LNCaP clone FGC (cell line): ENCODE results near the gene PTGS1.
"Not testable (repeated sequence)": the region's sequence is repeated elsewhere in the genome, so short reads cannot be mapped to it uniquely, and the experiment has no call there.

Experiments
- DNase-seq: peaks from one replicate; pipeline ENCODE4 v3.0.0-alpha.2; 2011; ENCODE audit warnings: low read depth
- H3K4me3 ChIP-seq: 2 replicates; pipeline ENCODE4 v1.5.1; 2011; ENCODE audit warnings: mild to moderate bottlenecking, low read depth, low read length, control low read depth
- CTCF ChIP-seq: IDR thresholded peaks from 2 replicates; pipeline ENCODE4 v1.5.1; 2012; ENCODE audit warnings: mild to moderate bottlenecking; ENCODE audit not compliant: control insufficient read depth, insufficient read depth; ENCODE audit errors: extremely low read depth

Gene PTGS1

DNA sequence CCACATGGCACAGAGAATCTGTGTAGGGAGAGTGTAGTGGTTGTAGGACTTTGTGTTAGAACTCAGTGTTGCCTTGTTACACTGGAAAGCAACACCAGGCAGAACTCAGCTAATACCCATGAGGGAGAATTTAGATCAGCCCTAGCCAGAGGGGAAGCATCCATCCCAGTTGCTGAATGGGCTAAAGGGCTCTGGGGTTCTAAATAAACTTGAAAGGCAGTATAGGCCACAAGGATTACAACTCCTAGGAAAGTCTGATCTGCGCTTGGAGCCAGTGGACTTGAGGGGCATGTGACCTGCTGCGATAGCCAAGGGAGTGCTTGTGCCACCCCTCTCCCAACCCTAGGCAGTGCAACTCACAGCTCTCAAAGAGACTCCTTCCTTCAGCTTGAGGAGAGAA lies 26.9 kb downstream of the PTGS1 start:
- no peak for DNase-seq
- TF ChIP-seq CTCF, result no peak
- H3K4me3 ChIP-seq, result no peak overlapping the region

DNA sequence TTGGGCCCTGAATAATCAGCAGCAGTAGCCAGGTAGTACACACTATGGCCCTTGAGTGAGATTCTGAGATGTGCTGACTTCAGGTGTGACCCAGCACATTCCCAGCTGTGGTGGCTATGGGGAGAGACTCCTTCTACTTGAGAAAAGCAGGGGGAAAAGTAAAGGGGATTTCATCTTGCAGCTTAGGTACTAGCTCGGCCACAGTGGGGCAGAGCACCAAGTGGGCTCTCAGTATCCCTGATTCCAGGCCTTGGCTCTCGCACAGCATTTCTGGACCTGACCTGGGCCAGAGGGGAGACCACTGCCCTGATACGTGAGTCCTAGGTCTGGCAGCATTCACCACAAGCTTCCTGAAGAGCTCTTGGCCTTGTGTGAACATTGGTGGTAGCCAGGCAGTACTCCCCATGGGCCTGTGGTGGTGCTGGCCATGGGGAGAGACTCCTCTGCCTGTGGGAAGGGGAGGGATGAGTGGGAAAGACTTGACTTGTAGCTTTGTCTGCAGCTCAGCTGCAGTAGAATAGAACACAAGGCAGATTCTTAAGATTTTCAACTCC lies 27.6 kb downstream of the PTGS1 start:
- TF ChIP-seq CTCF, result no peak
- no peak overlapping the region for H3K4me3 ChIP-seq
- DNase-seq, result no peak

DNA sequence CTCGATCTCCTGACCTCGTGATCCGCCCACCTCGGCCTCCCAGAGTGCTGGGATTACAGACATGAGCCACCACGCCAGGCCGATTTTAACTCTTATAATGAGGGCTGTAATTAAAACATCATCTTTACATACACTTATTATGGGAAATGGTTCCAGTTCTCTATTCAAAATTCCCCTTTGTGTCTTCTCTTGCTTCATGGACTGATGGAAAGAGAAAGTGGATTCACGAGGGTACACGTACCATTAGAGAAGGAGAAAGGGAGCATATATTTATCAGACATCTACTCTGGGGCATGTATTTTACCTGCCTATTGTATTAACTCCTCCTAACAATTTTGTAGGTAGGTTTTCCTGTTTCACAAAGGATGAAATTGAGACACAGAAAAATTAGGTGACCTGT lies 31.1 kb downstream of the PTGS1 start:
- TF ChIP-seq CTCF, result no peak
- no peak overlapping the region for H3K4me3 ChIP-seq
- no peak for DNase-seq

DNA sequence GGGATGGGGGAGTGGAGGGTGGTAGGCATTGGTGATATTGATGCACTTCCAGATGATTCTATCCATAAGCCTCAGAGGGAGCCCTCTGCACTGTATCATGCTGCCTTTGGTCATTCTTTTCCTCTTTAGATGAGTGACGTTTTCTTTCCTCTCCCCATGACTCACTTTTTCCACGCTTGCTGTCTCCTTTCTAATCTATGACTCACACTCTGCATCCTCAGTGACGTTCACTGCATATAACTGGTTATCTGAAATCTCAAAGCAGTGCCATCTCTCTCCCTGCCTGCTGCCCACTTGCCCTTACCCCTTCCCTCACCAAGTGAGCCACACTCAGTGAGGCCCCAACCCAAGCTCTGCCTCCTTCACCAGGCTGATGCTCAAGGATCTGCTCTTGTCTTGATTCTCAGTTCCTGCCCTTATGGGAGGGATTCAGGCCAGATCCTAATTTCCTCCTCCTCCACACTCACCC lies 31.6 kb downstream of the PTGS1 start:
- H3K4me3 ChIP-seq, result no peak overlapping the region

GRCh38 chr9:122402874-122403273 lies 32.0 kb downstream of the PTGS1 start:
- DNase-seq, result no peak
- TF ChIP-seq CTCF, result no peak
- no peak overlapping the region for H3K4me3 ChIP-seq

More for the DNA sequence above, 31.6 kb downstream of the PTGS1 start:
- no peak for DNase-seq
- TF ChIP-seq CTCF, result no peak

DNA sequence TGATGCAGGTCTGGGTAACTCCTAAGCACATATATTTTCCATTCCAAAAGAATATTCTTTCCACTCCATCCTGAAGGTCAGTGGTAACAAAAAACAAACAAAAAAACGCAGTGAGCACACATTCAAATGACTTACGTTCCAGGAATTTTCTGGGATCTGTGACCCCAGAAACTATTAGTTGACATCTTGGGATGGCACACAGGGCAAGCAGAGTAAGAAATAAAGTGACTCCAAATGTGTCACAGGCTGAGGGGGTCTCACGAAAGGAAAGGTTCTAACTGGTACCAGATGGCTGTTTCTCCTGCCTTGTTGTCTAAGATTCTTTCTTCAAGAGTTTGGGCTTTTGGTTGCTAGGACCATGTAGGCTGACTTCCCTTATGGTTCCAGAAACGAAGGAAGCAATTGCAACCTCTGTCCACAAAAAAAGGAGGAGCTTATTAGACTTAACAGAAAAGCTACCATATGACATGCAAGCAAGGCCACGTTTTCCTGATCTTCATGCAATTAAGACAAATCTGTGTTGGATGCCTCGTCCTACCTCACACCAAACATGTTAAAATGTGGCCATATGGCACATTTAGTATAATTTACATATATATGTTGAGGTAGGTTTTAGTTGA lies 32.7 kb downstream of the PTGS1 start:
- no peak overlapping the region for H3K4me3 ChIP-seq
- no peak for DNase-seq
- no peak for TF ChIP-seq CTCF

- DNase-seq, H3K4me3 ChIP-seq: not testable (repeated sequence)
Measured at GRCh38 chr9:122405304-122406069, 34.7 kb downstream of the PTGS1 start.
